Stimulated activated CD8-positive, alpha-beta memory T cell treated with anti-CD3 and anti-CD28 coated beads, Interleukin-7, amount 100 ng/mL, for 48 hours (primary cell): ENCODE results near the gene SAFB.

Source experiments
- DNase-seq, 2 donors: peaks; one replicate each; pipeline ENCODE4 v3.0.0-alpha.2; 2020; ENCODE audit warnings: low read depth in 1 of 2; ENCODE audit errors: extremely low read depth in 1 of 2

The SAFB gene

DNA sequence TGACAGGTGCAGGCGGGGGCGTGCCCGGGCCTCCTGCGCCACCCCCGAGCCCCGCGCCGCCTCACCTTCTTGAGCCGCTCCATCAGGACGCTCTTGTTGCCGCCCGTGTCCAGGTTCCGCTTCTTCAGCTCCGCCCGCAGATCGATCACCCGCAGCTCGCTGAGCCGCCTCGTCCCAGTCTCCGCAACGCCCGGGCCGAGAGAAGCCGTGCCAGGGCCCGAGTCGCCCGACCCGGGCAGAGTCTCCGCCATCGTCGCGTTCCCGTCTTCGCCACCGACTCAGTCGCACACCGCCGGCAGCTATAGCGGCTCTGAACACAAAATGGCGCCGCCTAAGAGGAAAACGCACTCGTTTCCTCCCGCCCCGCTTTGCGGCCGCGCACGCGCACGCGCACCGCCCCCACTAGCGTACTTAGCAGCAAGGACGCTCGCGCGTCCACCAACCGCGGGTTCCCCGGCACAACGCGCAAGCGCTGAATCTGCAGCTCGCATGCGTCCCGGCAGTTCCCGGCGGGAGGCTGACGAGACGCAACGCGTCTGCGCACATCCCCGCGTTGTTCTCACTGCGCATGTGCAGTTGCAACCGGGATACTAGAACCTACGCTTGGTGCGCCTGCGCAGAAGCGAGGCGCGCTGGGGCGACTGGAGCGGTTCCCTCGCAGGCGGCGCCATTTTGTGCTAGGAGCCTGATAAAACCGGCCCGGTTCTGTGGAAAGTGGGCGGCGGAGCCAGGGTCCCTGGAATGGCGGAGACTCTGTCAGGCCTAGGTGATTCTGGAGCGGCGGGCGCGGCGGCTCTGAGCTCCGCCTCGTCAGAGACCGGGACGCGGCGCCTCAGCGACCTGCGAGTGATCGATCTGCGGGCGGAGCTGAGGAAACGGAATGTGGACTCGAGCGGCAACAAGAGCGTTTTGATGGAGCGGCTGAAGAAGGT is at the start of gene SAFB, which contains the start of gene SAFB2:
TSS of gene SAFB (plus strand) at position 619 of the 932 bp plus-strand sequence. CDS start at position 742, 123 bp downstream.
TSS of gene SAFB2 (minus strand) at position 312 of the 932 bp plus-strand sequence. CDS start at position 251, 61 bp downstream.
- peak; percentile 99 to 100 for DNase-seq

DNA sequence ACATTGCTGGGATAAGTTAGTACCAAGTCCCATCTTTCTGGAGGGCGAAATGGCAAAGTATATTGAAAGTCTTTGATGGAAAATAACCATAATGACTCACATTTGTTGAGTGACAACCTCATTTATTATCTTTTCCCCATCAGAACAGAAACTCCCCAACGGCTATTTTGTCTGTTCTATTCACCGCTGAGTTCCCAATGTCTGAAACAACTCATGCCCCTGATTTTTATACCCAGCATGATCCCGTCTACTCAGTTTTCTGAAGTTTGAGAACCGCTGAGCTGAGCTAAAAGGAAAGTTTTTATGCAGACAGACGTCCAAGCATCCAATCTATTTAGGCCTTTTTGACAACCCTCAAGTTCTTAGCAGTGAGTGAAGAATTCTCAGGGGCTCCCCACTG is 47.3 kb upstream of the SAFB start:
- no peak for DNase-seq

DNA sequence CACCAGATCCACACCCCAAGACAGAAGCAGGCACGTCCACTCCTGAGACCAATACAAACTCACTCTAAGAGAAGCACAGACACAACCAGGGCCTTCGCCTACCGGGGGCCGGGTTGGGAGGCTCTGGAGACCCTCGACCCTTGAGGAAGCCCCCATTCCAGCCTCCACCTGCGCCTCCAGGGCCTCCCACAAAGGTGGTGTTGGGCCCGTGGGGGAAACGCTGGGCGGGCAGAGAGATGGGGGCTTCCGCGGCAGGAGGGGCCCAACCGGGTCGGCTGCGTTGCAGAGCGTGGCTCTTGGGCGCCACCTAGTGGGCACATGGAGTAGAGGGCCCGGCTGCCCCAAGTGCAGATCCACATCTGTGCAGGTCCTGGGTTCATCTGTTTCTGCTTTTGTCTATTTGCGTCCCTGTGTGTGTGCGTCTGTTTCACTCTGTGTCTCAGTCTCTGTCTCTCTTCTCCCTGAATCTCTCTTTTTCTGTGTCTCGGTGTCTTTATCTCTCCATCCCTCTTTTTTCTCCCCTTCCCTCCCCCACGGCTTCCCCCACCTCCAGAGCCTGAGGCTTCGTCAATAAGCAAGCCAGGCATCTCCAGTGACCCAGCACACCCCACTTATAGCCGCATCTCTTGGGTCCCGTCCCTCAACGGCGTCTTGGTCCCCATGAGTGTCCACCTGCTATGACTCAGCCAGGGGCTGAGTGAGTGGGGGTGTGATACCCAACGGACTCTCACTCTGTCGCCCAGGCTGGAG is 44.6 kb upstream of the SAFB start:
- peak; percentile 30 to 43 for DNase-seq

DNA sequence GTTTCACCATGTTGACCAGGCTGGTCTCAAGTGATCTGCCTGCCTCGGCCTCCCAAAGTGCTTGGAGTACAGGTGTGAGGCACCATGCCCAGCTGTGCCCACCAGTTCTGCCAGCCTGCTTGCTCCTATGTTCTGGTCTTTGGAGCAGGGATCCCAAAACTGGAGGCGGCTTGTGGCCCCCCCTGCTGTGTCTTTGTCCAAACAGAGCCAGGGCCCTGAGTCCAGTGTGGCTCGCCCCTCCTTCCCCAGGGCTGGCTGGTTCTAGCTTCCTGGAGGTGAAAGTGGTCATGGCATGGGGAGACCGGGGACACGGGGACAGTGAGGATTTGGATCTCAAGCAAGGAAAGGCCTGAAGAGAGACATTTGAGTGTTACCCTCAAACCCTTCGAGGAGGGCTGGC is 43.6 kb upstream of the SAFB start:
- no peak for DNase-seq

DNA sequence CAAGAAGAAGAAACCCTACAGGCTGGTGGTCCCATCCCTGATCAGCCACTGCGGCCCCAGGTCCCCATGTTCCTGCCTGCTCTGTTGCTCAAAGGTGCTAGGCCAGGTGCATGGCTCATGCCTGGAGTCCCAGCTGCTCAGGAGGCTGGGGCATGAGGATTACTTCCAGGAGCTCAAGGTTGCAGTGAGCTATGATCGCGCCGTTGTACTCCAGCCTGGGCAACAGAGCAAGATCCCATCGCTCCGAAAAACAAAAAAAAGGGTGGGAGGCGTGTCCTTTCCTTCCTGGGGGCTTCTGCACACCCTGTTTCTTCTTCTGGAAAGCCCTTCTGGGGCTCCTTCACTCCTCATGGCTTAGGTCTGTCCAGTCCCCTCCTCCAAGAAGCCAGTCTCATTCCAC is 43.2 kb upstream of the SAFB start:
- DNase-seq: no peak

GRCh38 chr19:5580161-5580571 is 42.7 kb upstream of the SAFB start:
- DNase-seq: no peak

- DNase-seq: peak; percentile 14 to 23
Observed at GRCh38 chr19:5585461-5586299, 37.2 kb upstream of the SAFB start.

GRCh38 chr19:5586300-5587070 is 36.4 kb upstream of the SAFB start:
- DNase-seq: no peak

DNA sequence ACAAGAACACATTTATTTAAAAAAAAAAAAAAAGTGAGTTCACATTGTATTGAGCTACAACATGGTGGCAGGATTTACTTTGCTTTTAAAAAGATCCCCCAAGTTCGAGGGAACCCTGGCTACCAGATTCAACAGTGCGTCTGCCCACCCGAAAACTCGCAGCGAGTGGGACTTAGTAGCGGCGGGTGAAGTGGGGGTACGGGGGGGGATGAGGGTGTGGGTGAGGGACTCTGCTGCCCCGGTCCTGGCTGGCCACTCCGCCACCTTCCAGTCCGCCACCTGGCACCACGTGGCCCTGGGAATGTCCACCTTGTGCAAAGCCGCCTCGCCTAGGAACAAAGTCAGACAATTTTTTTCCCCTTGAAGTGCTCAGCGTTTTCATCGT is 35.8 kb upstream of the SAFB start:
- no peak for DNase-seq

- DNase-seq: no peak
Observed at GRCh38 chr19:5587661-5588060, 35.2 kb upstream of the SAFB start.

GRCh38 chr19:5588441-5588840 is 34.4 kb upstream of the SAFB start:
- no peak for DNase-seq

DNA sequence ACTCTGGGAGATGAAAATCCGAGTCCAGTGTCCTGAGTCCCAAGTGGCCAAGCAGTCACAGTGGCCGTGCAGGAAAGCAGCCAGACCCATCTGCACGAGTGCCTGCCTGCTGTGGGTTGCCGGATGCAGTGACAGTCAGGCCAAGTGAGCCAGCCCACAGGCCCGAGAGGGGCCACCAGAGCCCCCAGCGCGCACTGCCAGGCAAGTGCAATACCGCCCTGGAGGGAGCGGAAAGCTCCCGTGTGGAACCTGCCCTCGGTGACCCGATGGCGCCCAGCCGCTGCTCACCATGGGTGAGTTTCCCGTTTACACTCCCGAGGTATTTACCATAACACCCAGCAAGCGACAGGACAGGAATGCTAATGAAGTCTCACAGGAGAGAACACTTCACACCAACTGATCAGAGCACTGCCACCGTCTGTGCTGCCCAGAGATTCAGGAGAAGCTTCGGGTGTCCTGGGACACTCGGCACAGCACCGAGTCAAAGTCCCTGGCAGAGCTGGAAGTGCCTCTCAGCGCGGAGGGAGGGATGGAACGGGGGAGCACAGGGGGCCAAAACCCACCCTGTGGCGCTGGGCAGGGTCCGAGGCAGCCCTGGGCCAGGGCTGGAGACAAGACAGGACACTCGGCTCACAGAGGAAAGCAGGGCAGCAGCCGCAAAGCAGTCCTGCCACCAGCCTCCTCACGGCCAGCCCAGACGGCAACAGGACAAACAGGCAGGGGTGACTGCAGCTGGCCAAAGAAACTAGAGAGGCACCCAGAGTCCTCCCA is 33.8 kb upstream of the SAFB start:
- no peak for DNase-seq

GRCh38 chr19:5590151-5590864 is 32.6 kb upstream of the SAFB start:
- DNase-seq: no peak

- no peak for DNase-seq
Observed at GRCh38 chr19:5590865-5591154, 32.1 kb upstream of the SAFB start.

- DNase-seq: no peak
Observed at GRCh38 chr19:5591476-5591875, 31.4 kb upstream of the SAFB start.

DNA sequence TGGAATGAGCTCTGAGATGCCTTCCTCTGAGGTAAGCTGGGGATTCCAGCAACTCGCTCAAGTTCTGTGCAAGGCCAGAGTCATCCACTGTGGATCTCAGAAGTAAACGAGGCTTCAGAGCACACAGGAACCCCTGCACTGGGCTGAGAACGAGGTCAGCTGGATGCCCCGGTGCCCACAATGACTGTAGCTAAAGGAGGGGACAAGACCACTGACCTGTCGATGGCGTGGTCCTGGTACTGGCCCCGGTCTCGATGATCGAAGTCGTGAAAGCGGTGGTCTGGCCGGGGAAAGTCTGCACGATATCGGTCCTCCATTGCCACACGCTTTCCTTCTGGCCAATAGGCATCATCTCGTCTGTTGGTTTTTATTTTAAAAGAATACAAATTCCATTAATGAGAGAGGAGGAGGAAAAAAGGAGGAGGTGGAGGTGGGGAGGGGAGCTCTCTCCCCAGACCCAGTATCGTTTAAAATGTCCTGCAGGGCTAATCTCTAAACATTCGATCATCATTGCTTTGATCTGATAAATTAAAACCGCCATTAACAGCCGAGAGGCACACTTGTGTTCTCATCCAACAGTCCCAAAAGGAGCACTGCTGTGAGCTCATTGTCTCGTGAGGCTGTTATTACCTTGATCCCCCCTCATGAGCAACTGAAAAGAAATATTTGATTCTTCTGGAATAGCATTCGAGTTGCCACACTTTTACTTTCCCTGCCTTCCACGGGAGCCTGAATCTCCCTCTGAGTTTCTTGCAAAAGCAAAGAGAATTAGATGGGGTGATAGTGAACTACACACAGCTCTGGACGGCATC is 30.1 kb upstream of the SAFB start:
- DNase-seq: no peak

DNA sequence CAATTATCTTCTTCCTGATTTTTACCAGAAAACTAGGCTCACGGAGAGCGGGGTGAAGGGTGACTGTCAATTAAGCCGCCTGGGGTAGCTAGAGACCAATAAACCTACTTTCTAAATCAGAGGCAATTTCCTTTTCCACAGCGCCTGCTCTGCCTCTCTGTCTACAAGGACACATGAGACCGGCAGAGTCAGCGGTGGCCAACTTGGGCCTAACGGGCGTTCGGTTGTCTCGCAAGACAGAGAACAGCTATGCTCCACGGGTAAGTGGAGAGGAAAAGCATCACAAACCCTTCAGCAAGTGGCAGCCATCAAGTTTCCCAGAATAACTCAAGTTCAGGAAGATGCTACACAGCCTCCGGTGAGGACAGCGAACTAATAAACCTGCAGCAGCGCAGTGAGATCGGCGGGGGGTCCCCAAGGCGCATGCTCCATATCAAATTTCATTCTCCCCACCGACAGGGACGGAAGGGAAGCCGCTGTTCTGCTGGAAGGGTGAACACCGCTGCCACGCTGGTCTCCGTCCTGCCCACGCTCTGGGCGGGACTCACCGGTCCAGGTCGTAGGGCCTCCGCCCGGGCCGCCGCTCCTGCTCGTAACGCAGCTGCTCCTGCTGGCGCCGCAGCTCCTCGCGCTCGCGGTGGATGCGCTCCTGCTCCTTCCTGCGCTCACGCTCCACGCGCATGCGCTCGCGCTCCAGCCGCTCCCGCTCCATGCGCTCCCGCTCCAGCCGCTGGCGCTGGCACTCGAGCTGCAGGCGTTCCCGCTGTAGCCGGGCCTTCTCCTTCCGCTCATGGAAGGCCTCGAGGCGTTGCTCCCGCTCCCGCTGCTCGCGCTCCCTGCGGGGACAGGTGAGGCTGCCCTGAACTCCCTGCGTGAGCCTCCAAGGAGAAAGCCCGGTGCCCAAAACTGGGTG is 29.3 kb upstream of the SAFB start:
- no peak for DNase-seq
